HepG2 (cell line): ENCODE data around the gene RPS8. TPM values are rescaled to one million over a fixed set of nuclear protein-coding genes. Genes with fewer than 3 reads are reported as not detected.

Experiments
- ATF2 ChIP-seq: sonication (generic); formaldehyde crosslinking; IDR thresholded peaks from 2 replicates; pipeline ENCODE4 v1.4.0; 2020; ENCODE audit warnings: missing genetic modification reagents
- DNMT3B ChIP-seq: conservative IDR thresholded peaks from 2 replicates; pipeline ENCODE4 v1.6.1; 2016; ENCODE audit warnings: missing biosample characterization, control low read depth
- GATAD1 ChIP-seq: IDR thresholded peaks from 2 replicates; pipeline ENCODE4 v1.6.1; 2016; ENCODE audit warnings: missing genetic modification reagents, missing compliant biosample characterization
- HIVEP1 ChIP-seq: sonication (generic); formaldehyde crosslinking; IDR thresholded peaks from 2 replicates; pipeline ENCODE4 v1.4.0; 2020; ENCODE audit warnings: mild to moderate bottlenecking, missing genetic modification reagents
- HOMEZ ChIP-seq: IDR thresholded peaks from 2 replicates; pipeline ENCODE4 v1.6.1; 2016; ENCODE audit warnings: low read depth
- KDM5B ChIP-seq: sonication (generic); formaldehyde crosslinking; IDR thresholded peaks from 2 replicates; pipeline ENCODE4 v1.4.0; 2020; ENCODE audit warnings: missing genetic modification reagents, mild to moderate bottlenecking, borderline replicate concordance
- MED13 ChIP-seq: sonication (generic); formaldehyde crosslinking; IDR thresholded peaks from 2 replicates; pipeline ENCODE4 v1.5.0; 2020; ENCODE audit warnings: missing genetic modification reagents
- MED8 ChIP-seq: sonication (generic); formaldehyde crosslinking; IDR thresholded peaks from 2 replicates; pipeline ENCODE4 v1.8.1; 2023; ENCODE audit warnings: mild to moderate bottlenecking, missing genetic modification reagents; ENCODE audit not compliant: insufficient replicate concordance
- PCBP1 ChIP-seq: fragments of 200-400 bp; formaldehyde crosslinking; IDR thresholded peaks from 2 replicates; pipeline ENCODE4 v1.6.1; 2017; ENCODE audit warnings: mild to moderate bottlenecking, low read depth, low read length, borderline replicate concordance
- PCBP2 ChIP-seq: fragments of 200-400 bp; formaldehyde crosslinking; optimal IDR thresholded peaks from 2 replicates; pipeline ENCODE3; 2018; ENCODE audit warnings: low read length, low read depth; ENCODE audit not compliant: poor library complexity, severe bottlenecking
- RXRA ChIP-seq: sonication (generic); formaldehyde crosslinking; IDR thresholded peaks from 2 replicates; pipeline ENCODE4 v1.5.1; 2020; ENCODE audit warnings: missing genetic modification reagents
- SAFB2 ChIP-seq: sonication (generic); formaldehyde crosslinking; IDR thresholded peaks from 2 replicates; pipeline ENCODE4 v1.5.1; 2020; ENCODE audit warnings: missing genetic modification reagents, low read depth, mild to moderate bottlenecking, borderline replicate concordance
- ZHX1 ChIP-seq: sonication (generic); formaldehyde crosslinking; IDR thresholded peaks from 2 replicates; pipeline ENCODE4 v1.8.1; 2022; ENCODE audit warnings: low read depth, mild to moderate bottlenecking, missing genetic modification reagents
- ZNF263 ChIP-seq: sonication (generic); formaldehyde crosslinking; IDR thresholded peaks from 2 replicates; pipeline ENCODE4 v1.4.0; 2020; ENCODE audit warnings: missing genetic modification reagents
- ZNF276 ChIP-seq: sonication (generic); formaldehyde crosslinking; IDR thresholded peaks from 2 replicates; pipeline ENCODE4 v1.4.0; 2020; ENCODE audit warnings: mild to moderate bottlenecking, low read depth, missing genetic modification reagents
- ZNF496 ChIP-seq: sonication (generic); formaldehyde crosslinking; IDR thresholded peaks from 2 replicates; pipeline ENCODE4 v1.8.1; 2023; ENCODE audit warnings: mild to moderate bottlenecking, moderate library complexity, missing genetic modification reagents; ENCODE audit not compliant: insufficient replicate concordance
- ZNF552 ChIP-seq: sonication (generic); formaldehyde crosslinking; IDR thresholded peaks from 2 replicates; pipeline ENCODE4 v1.9.0; 2022; ENCODE audit warnings: missing genetic modification reagents, mild to moderate bottlenecking, borderline replicate concordance
- ZNF724P ChIP-seq: sonication (generic); formaldehyde crosslinking; IDR thresholded peaks from 2 replicates; pipeline ENCODE4 v1.8.0; 2022; ENCODE audit warnings: missing genetic modification reagents, borderline replicate concordance
- ZNF782 ChIP-seq: sonication (generic); formaldehyde crosslinking; IDR thresholded peaks from 2 replicates; pipeline ENCODE4 v1.4.0; 2020; ENCODE audit warnings: missing genetic modification reagents, mild to moderate bottlenecking, borderline replicate concordance
- ZNF816 ChIP-seq: sonication (generic); formaldehyde crosslinking; IDR thresholded peaks from 2 replicates; pipeline ENCODE4 v1.8.0; 2022; ENCODE audit warnings: missing genetic modification reagents, mild to moderate bottlenecking, borderline replicate concordance
- ZNF839 ChIP-seq: sonication (generic); formaldehyde crosslinking; IDR thresholded peaks from 2 replicates; pipeline ENCODE4 v1.4.0; 2020; ENCODE audit warnings: missing genetic modification reagents, mild to moderate bottlenecking, borderline replicate concordance
- ZNF850 ChIP-seq: sonication (generic); formaldehyde crosslinking; conservative IDR thresholded peaks from 2 replicates; pipeline ENCODE4 v1.9.0; 2021; ENCODE audit warnings: mild to moderate bottlenecking, missing genetic modification reagents
- polyA plus RNA-seq, 8 experiments: library from polyadenylated mRNA; depleted of rRNA in 3 of 8; stranded (reverse) in 7 of 8; unstranded in 1 of 8; fragments of >200 nt; fragmentation: Illumina TruSeq in 4 of 8; extraction: Trizol in 4 of 8; gene quantifications; 2 replicates each; pipeline versions ENCODE4 v1.2.1 to v1.2.3, GENCODE V29; 2011 to 2016; ENCODE audit warnings: low read depth in 4 of 8, missing spikeins in 1 of 8, mixed read lengths in 1 of 8; ENCODE audit not compliant: insufficient read depth in 1 of 8
- total RNA-seq, 5 experiments: library from RNA; depleted of rRNA; stranded (reverse); fragments of >200 nt; fragmentation: Illumina TruSeq; extraction: Trizol; gene quantifications; 2 replicates each; pipeline ENCODE4 v1.2.3, GENCODE V29; 2016; ENCODE audit warnings: low read depth in 1 of 5

The RPS8 gene
- total and polyA plus RNA-seq, 2 of the 13 experiments (the other 11 are each of a cell fraction or from before 2014, with no cell fraction given), result 2,628 to 2,822 TPM

- peak; percentile 87 for TF ChIP-seq ZNF782 (CRISPR knock-in tag)
- TF ChIP-seq RXRA (CRISPR knock-in tag), result no peak; the same call in none of the 2 replicates
- peak; percentile 88; the same call in 1 of the 2 replicates for TF ChIP-seq HIVEP1 (CRISPR knock-in tag)
- TF ChIP-seq ZNF724P, result peak; percentile 74; the same call in 1 of the 2 replicates
- peak; percentile 87 for TF ChIP-seq KDM5B (CRISPR knock-in tag)
- no peak for TF ChIP-seq MED8 (CRISPR knock-in tag)
- peak; percentile 6 for TF ChIP-seq HOMEZ (CRISPR knock-in tag)
- TF ChIP-seq ZNF816 (CRISPR knock-in tag), result peak; percentile 96; the same call in 1 of the 2 replicates
- TF ChIP-seq GATAD1 (CRISPR knock-in tag), result peak; percentile 48
- TF ChIP-seq ATF2, result peak; percentile 40; the same call in 1 of the 2 replicates
- no peak for TF ChIP-seq SAFB2 (CRISPR knock-in tag)
- no peak for TF ChIP-seq ZNF496 (CRISPR knock-in tag)
- no peak for TF ChIP-seq ZNF276 (CRISPR knock-in tag)
- 0 out of 2 replicates have a peak, but pooled peaks have one; percentile 79 for TF ChIP-seq ZNF839 (CRISPR knock-in tag)
- peak; percentile 61 for TF ChIP-seq ZHX1
- TF ChIP-seq DNMT3B (CRISPR knock-in tag), result peak; percentile 71; the same call in 1 of the 2 replicates
- TF ChIP-seq ZNF263 (CRISPR knock-in tag), result no peak
- TF ChIP-seq ZNF552 (CRISPR knock-in tag), result no peak; the same call in 1 of the 2 replicates
- TF ChIP-seq MED13 (CRISPR knock-in tag), result no peak
- TF ChIP-seq ZNF850, result no peak
- TF ChIP-seq PCBP1, result no peak
- no peak for TF ChIP-seq PCBP2
Observed at GRCh38 chr1:44807364-44808062, 32.2 kb downstream of the RPS8 start (continued).
